NCI-H2107 treated with DMSO at 0.1 percent for 48 hours (cell line): ENCODE measurements around the gene AFAP1L1.
"Not testable (repeated sequence)": the region's sequence is repeated elsewhere in the genome, so short reads cannot be mapped to it uniquely, and the experiment has no call there.

Experiments
- DNase-seq: peaks from one replicate; lab custom pipeline; 2025; ENCODE audit not compliant: unreplicated experiment; lab: John Stamatoyannopoulos, UW

The AFAP1L1 gene

DNA sequence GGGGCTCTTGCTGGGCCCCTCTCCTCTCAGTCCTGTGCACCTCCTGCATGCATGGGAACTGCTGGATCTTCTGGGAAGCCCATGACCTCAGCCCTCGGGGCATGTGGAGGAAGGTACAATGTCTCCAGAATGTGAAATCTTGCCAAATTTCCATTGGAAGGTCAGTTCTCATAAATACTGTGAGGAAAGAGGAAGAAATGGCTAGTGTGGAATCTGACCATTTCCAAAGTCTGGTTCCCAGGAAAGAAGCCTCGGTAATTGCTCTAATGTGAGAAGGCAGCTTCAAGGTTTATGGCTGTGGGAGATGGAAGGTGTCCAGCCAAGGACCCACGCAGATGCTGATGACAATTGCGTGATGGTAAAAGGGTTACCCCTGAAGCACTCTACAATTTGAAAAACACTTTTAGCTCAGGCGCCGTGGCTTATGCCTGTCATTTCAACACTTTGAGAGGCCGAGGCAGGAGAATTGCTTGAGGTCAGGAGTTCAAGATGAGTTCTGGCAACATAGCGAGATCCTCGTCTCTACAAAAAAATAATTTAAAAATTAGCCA, 115.5 kb downstream of the AFAP1L1 start:
- no peak for DNase-seq

DNA sequence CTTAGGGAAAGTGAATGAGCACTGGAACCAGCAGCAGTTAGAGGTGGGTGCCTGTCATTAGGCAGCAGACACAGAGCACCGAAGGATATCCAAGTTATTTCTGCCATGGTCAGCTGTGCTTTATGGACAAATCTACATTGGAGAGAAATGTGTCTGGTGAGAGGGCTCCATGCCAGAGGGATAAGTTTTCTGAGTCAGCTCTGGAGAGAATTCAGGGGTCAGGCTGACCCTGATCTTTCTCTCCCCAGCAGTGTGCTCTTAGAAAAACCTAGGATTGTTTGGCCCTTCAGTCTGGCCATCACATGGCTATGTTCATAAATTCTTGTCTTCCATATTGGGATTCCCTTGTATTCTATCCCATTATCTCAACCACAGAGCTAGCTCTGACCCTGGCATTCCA, 116.3 kb downstream of the AFAP1L1 start:
- DNase-seq = no peak

DNA sequence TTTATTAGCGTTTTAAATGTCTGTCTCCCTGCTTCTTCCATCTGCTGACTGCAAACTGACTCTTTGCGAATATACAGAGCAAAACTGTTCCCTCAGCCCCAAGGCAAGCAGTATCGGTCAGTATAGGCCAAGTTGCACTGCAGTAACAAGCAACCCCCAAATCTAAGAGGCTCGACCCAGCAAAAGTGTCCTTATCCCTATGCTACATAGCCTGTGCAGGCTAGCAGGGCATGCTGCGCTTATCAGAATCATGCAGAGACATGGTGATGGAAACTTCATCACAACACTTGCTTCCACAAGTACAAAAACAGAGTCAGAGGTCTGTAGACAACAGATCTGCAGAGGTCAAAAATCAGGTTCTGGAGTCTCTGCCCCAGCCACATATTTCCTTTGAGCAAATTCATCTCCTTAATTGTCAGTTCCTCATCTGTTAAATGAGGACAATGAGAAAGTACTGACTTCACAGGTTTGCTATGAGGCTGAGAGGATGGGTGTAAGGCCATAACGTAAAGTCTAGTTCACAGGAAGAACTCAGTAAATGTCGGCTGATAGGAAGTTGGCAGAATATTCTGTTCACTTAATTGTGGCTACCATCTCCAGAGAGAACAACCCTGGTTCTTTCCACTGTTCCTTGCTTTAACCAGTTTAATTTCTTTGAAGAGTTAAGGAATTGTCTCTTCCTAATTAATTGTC, 117.0 kb downstream of the AFAP1L1 start:
- DNase-seq = no peak

- no peak for DNase-seq
Observed at GRCh38 chr5:149389552-149390495, 118.2 kb downstream of the AFAP1L1 start.

- not testable (repeated sequence) for DNase-seq
Observed at GRCh38 chr5:149391076-149391475, 119.4 kb downstream of the AFAP1L1 start.
